Skeletal muscle cell (primary cell): ENCODE measurements around the gene ZNF200.
A peak's percentile ranks its signal among the peaks of the same experiment; 100 is the strongest.

Source experiments
- DNase-seq: peaks from one replicate; pipeline ENCODE4 v3.0.0-alpha.2; 2010; ENCODE audit warnings: low read depth
- H3K4me3 ChIP-seq: 2 replicates; pipeline ENCODE4 v1.5.1; 2011; ENCODE audit warnings: low read depth, mild to moderate bottlenecking, control low read depth, low read length, moderate library complexity

Gene ZNF200

GRCh38 chr16:3256146-3256865 lies 21.3 kb upstream of the ZNF200 start, which contains the start of gene MEFV:
MEFV (minus strand) TSS chr16:3256633; CDS start chr16:3256587, 46 bp downstream.
- H3K4me3 ChIP-seq: no peak within 1 kb of the TSS
- no peak for DNase-seq

- DNase-seq: no peak
- H3K4me3 ChIP-seq: no peak overlapping the region
Observed at GRCh38 chr16:3254309-3254708, 19.4 kb upstream of the ZNF200 start.

- no peak overlapping the region for H3K4me3 ChIP-seq
- no peak for DNase-seq
Observed at GRCh38 chr16:3252967-3253366, 18.0 kb upstream of the ZNF200 start.

GRCh38 chr16:3249451-3249850 lies 14.5 kb upstream of the ZNF200 start:
- no peak overlapping the region for H3K4me3 ChIP-seq
- DNase-seq: no peak

GRCh38 chr16:3249020-3249419 lies 14.1 kb upstream of the ZNF200 start:
- H3K4me3 ChIP-seq: no peak overlapping the region
- DNase-seq: no peak

GRCh38 chr16:3248596-3248995 lies 13.6 kb upstream of the ZNF200 start:
- no peak for DNase-seq
- H3K4me3 ChIP-seq: no peak overlapping the region

GRCh38 chr16:3246876-3247275 lies 11.9 kb upstream of the ZNF200 start:
- no peak overlapping the region for H3K4me3 ChIP-seq
- DNase-seq: no peak

GRCh38 chr16:3246002-3246401 lies 11.0 kb upstream of the ZNF200 start:
- no peak for DNase-seq
- H3K4me3 ChIP-seq: no peak overlapping the region

- no peak overlapping the region for H3K4me3 ChIP-seq
- DNase-seq: no peak
Observed at GRCh38 chr16:3243882-3244281, 8.9 kb upstream of the ZNF200 start.

GRCh38 chr16:3242709-3243108 lies 7.8 kb upstream of the ZNF200 start:
- H3K4me3 ChIP-seq: no peak overlapping the region
- DNase-seq: no peak

GRCh38 chr16:3241761-3242160 lies 6.8 kb upstream of the ZNF200 start:
- H3K4me3 ChIP-seq: no peak overlapping the region
- no peak for DNase-seq

- no peak for DNase-seq
- no peak overlapping the region for H3K4me3 ChIP-seq
Observed at GRCh38 chr16:3235856-3236669, 1.1 kb upstream of the ZNF200 start.

GRCh38 chr16:3234543-3234856 lies 458 bp downstream of the ZNF200 start:
- DNase-seq: no peak
- peak overlapping the region; percentile 88 for H3K4me3 ChIP-seq

GRCh38 chr16:3223913-3224515 lies 10.9 kb downstream of the ZNF200 start:
- DNase-seq: no peak
- no peak overlapping the region for H3K4me3 ChIP-seq

- no peak overlapping the region for H3K4me3 ChIP-seq
- no peak for DNase-seq
Observed at GRCh38 chr16:3220839-3221238, 14.1 kb downstream of the ZNF200 start.

GRCh38 chr16:3216263-3216640 lies 18.7 kb downstream of the ZNF200 start:
- no peak for DNase-seq
- H3K4me3 ChIP-seq: no peak overlapping the region

- no peak for DNase-seq
- H3K4me3 ChIP-seq: no peak overlapping the region
Observed at GRCh38 chr16:3215601-3216262, 19.2 kb downstream of the ZNF200 start.

- no peak overlapping the region for H3K4me3 ChIP-seq
- DNase-seq: no peak
Observed at GRCh38 chr16:3214904-3215600, 19.9 kb downstream of the ZNF200 start.

- DNase-seq: no peak
- H3K4me3 ChIP-seq: no peak overlapping the region
Observed at GRCh38 chr16:3212567-3212966, 22.4 kb downstream of the ZNF200 start.

GRCh38 chr16:3212006-3212405 lies 23.0 kb downstream of the ZNF200 start:
- H3K4me3 ChIP-seq: no peak overlapping the region
- DNase-seq: no peak
